ENCODE measurements around the gene ATOX1. TPM values are rescaled to one million over a fixed set of nuclear protein-coding genes. Genes with fewer than 3 reads are reported as not detected.

Gene ATOX1
- total and polyA plus RNA-seq, 9 donors = 23.0 to 86.6 (median 52.9) TPM

- Histone ChIP-seq H3K4me3 (no peak overlapping the region), H3K4me1 (ENCODE audit: insufficient read depth) (peaks cover 10% of the 10 kb centered on the region), H3K27ac (no peak overlapping the region), H3K9me3 (no peaks in the 10 kb centered on the region), H3K36me3 (no peaks in the 10 kb centered on the region), H3K27me3 (no peaks in the 10 kb centered on the region)
- TF ChIP-seq POLR2A (IDR thresholded peaks at IDR 0.05) = no peak
- TF ChIP-seq EP300 (IDR thresholded peaks at IDR 0.05) = no peak
- TF ChIP-seq CTCF (IDR thresholded peaks at IDR 0.05) = no peak
- DNase-seq = no peak
- WGBS, 3 donors = 27 to 38% (median 33%) methylated on average over 3 of the region's 3 CpGs
- intact Hi-C loops (cut with DNase I) = no loop called here
These were observed 16.7 kb upstream of the ATOX1 start for GRCh38 chr5:151775025-151775606.

GRCh38 chr5:151773951-151774350 is 15.5 kb upstream of the ATOX1 start:
- intact Hi-C loops (cut with DNase I) = no loop called here
- WGBS, 3 donors = 1 to 5% (median 2%) methylated on average over 3 of the region's 3 CpGs
- no peaks in the 10 kb centered on the region for H3K27me3 ChIP-seq
- no peaks in the 10 kb centered on the region for H3K9me3 ChIP-seq
- H3K4me3 ChIP-seq = peak overlapping the region; percentile 92
- H3K4me1 ChIP-seq (ENCODE audit: insufficient read depth) = peaks cover 10% of the 10 kb centered on the region
- no peak overlapping the region for H3K27ac ChIP-seq
- no peak for DNase-seq
- TF ChIP-seq EP300 (IDR thresholded peaks at IDR 0.05) = no peak
- TF ChIP-seq POLR2A (IDR thresholded peaks at IDR 0.05) = no peak
- TF ChIP-seq CTCF (IDR thresholded peaks at IDR 0.05) = no peak
- no peaks in the 10 kb centered on the region for H3K36me3 ChIP-seq

GRCh38 chr5:151772846-151773561 is 14.6 kb upstream of the ATOX1 start:
- intact Hi-C loops (cut with DNase I) = no loop called here
- no peak for DNase-seq
- Histone ChIP-seq H3K4me3 (peak overlapping the region; percentile 92), H3K27me3 (no peaks in the 10 kb centered on the region), H3K36me3 (no peaks in the 10 kb centered on the region), H3K4me1 (ENCODE audit: insufficient read depth) (peaks cover 9% of the 10 kb centered on the region), H3K27ac (peak overlapping the region; percentile 58 to 100), H3K9me3 (no peaks in the 10 kb centered on the region)
- WGBS, 3 donors = 1% methylated on average over 18 of the region's 18 CpGs
- TF ChIP-seq POLR2A (IDR thresholded peaks at IDR 0.05) (no peak), EP300 (IDR thresholded peaks at IDR 0.05) (no peak), CTCF (IDR thresholded peaks at IDR 0.05) (no peak)

GRCh38 chr5:151772029-151772845 is 13.8 kb upstream of the ATOX1 start:
- 0 to 1% (median 1%) methylated on average over 49 to 87 of the region's 87 CpGs for WGBS, 3 donors

More at GRCh38 chr5:151772029-151772845, 13.8 kb upstream of the ATOX1 start:
- Histone ChIP-seq H3K4me3 (peak overlapping the region; percentile 92), H3K36me3 (no peaks in the 10 kb centered on the region), H3K27ac (peak overlapping the region; percentile 58 to 100), H3K27me3 (no peaks in the 10 kb centered on the region), H3K4me1 (ENCODE audit: insufficient read depth) (peaks cover 6% of the 10 kb centered on the region), H3K9me3 (no peaks in the 10 kb centered on the region)
- intact Hi-C loops (cut with DNase I) = no loop called here
- peak in 1 of 5 donors; percentile 61 for DNase-seq
- TF ChIP-seq CTCF (IDR thresholded peaks at IDR 0.05) (no peak), POLR2A (IDR thresholded peaks at IDR 0.05) (no peak), EP300 (IDR thresholded peaks at IDR 0.05) (no peak)
